HTR-8/SVneo (cell line): ENCODE data around the gene CENPV.
A peak's percentile ranks its signal among the peaks of the same experiment; 100 is the strongest.
"Not testable (repeated sequence)": the region's sequence is repeated elsewhere in the genome, so short reads cannot be mapped to it uniquely, and the experiment has no call there.

Experiments
- DNase-seq: peaks from one replicate; pipeline ENCODE4 v3.0.0; 2011; ENCODE audit warnings: low spot score, mixed read lengths; ENCODE audit not compliant: insufficient read length
- FAIRE-seq: peaks from 2 replicates; lab custom pipeline; 2011; peaks lifted over from hg19 to GRCh38; lab: Jason Lieb, UNC

Gene CENPV

GRCh38 chr17:16353317-16354174 is at the start of gene CENPV:
TSS of gene CENPV (minus strand) at chr17:16353469. CDS start at chr17:16353436, 33 bp downstream.
- peak; percentile 77 for DNase-seq
- peak; percentile 89 for FAIRE-seq

- FAIRE-seq = no peak
- DNase-seq = no peak
These were observed 45.3 kb upstream of the CENPV start for GRCh38 chr17:16398270-16399267.

- FAIRE-seq, DNase-seq: not testable (repeated sequence)
These were observed 43.4 kb upstream of the CENPV start for GRCh38 chr17:16396693-16397092.

- DNase-seq = not testable (repeated sequence)
- FAIRE-seq = peak; percentile 63
These were observed 42.6 kb upstream of the CENPV start for GRCh38 chr17:16395887-16396286.

- FAIRE-seq, DNase-seq: not testable (repeated sequence)
These were observed 39.2 kb upstream of the CENPV start for GRCh38 chr17:16392491-16392890.

GRCh38 chr17:16391451-16391850 is 38.2 kb upstream of the CENPV start:
- DNase-seq (no peak), FAIRE-seq (no peak)

- FAIRE-seq, DNase-seq: not testable (repeated sequence)
These were observed 32.8 kb upstream of the CENPV start for GRCh38 chr17:16386126-16386507.

GRCh38 chr17:16384557-16384956 is 31.3 kb upstream of the CENPV start:
- no peak for FAIRE-seq
- no peak for DNase-seq

- FAIRE-seq (no peak), DNase-seq (no peak)
These were observed 30.6 kb upstream of the CENPV start for GRCh38 chr17:16383772-16384287.

GRCh38 chr17:16383216-16383615 is 29.9 kb upstream of the CENPV start:
- FAIRE-seq = no peak
- no peak for DNase-seq

GRCh38 chr17:16381496-16381820 is 28.2 kb upstream of the CENPV start:
- no peak for DNase-seq
- no peak for FAIRE-seq

GRCh38 chr17:16380640-16381495 is 27.6 kb upstream of the CENPV start, which contains the start of gene UBB:
TSS of gene UBB (plus strand) at chr17:16381091. CDS start at chr17:16381908, 817 bp downstream.
- peak; percentile 99 for DNase-seq
- FAIRE-seq = peak; percentile 93

- no peak for FAIRE-seq
- no peak for DNase-seq
These were observed 26.4 kb upstream of the CENPV start for GRCh38 chr17:16379654-16380053.

- FAIRE-seq = peak; percentile 49
- DNase-seq = no peak
These were observed 25.5 kb upstream of the CENPV start for GRCh38 chr17:16378636-16379282.

GRCh38 chr17:16377941-16378341 is 24.7 kb upstream of the CENPV start:
- FAIRE-seq = no peak
- DNase-seq = no peak

GRCh38 chr17:16374146-16374938 is 21.1 kb upstream of the CENPV start:
- FAIRE-seq (no peak), DNase-seq (no peak)

GRCh38 chr17:16371742-16372141 is 18.5 kb upstream of the CENPV start:
- FAIRE-seq (peak; percentile 28), DNase-seq (peak; percentile 67)

- DNase-seq (no peak), FAIRE-seq (no peak)
These were observed 11.4 kb upstream of the CENPV start for GRCh38 chr17:16364625-16365024.
